ENCODE data around the gene OR1F1. TPM values are rescaled to one million over a fixed set of nuclear protein-coding genes. Genes with fewer than 3 reads are reported as not detected.

OR1F1 gene
- total and polyA plus RNA-seq, 9 of the 15 experiments (the other 6 are each of a cell fraction or from before 2014, with no cell fraction given) = 0.15 to 0.61 (median 0.35) TPM; not detected in 3

DNA sequence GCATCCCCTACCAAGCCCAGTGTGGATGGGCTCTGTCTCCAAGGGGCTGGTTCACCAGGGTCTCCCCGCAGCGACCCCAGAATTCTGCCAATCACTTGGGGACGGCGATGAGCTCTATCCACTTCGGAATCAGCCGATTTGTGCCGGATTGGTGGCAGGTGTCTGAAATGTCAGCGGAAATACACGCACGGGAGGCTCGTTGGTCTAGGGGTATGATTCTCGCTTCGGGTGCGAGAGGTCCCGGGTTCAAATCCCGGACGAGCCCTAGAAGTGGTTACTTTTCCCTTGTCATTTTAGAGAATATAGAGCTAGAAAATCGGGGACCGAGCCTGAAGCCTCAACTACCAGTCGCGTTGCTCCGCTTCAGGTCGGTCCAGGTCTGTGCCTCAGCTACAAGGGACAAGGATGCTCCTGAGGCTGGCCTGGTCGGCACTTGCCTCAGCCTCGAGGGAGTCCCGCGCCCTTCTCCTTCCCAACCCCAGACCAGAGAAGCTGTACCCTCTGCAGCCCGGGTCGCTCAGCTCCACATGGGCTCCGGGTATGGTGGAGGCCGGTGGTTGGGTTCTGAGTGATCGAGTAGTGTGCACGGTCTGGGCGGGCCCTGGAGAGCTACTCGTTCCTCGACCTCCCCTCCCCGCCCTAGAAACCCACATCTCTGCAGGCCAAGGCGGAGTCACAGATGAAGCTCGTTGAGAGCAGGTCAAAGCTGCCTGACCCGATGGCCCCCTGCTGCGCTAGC, 16.0 kb upstream of the OR1F1 start (continued):
- TF ChIP-seq ZZZ3 (IDR thresholded peaks at IDR 0.05) = no peak
- no peak for TF ChIP-seq SNRNP70 (optimal IDR thresholded peaks at IDR 0.05; ENCODE audit: low read depth, low read length)
- TF ChIP-seq SIN3A (IDR thresholded peaks at IDR 0.05; ENCODE audit: borderline replicate concordance in 2 of 2, control insufficient read depth in 1 of 2, low read depth in 2 of 2, low read length in 2 of 2) = no peak
- TF ChIP-seq EP300 (IDR thresholded peaks at IDR 0.05; ENCODE audit: low read length) = no peak
- TF ChIP-seq DMBX1 (CRISPR knock-in tag; IDR thresholded peaks at IDR 0.05; ENCODE audit: borderline replicate concordance) = no peak
- TF ChIP-seq MTF1 (CRISPR knock-in tag; IDR thresholded peaks at IDR 0.05; ENCODE audit: borderline replicate concordance) = no peak
- no peak for TF ChIP-seq LARP7 (IDR thresholded peaks at IDR 0.05)
- TF ChIP-seq L3MBTL2 (IDR thresholded peaks at IDR 0.05) = no peak
- TF ChIP-seq, protein P1, sequence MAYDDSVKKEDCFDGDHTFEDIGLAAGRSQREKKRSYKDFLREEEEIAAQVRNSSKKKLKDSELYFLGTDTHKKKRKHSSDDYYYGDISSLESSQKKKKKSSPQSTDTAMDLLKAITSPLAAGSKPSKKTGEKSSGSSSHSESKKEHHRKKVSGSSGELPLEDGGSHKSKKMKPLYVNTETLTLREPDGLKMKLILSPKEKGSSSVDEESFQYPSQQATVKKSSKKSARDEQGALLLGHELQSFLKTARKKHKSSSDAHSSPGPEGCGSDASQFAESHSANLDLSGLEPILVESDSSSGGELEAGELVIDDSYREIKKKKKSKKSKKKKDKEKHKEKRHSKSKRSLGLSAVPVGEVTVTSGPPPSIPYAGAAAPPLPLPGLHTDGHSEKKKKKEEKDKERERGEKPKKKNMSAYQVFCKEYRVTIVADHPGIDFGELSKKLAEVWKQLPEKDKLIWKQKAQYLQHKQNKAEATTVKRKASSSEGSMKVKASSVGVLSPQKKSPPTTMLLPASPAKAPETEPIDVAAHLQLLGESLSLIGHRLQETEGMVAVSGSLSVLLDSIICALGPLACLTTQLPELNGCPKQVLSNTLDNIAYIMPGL (CRISPR knock-in tag; IDR thresholded peaks at IDR 0.05) = no peak
- TF ChIP-seq, protein P2, sequence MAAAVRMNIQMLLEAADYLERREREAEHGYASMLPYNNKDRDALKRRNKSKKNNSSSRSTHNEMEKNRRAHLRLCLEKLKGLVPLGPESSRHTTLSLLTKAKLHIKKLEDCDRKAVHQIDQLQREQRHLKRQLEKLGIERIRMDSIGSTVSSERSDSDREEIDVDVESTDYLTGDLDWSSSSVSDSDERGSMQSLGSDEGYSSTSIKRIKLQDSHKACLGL (CRISPR knock-in tag; IDR thresholded peaks at IDR 0.05; ENCODE audit: borderline replicate concordance, poor library complexity, severe bottlenecking) = no peak
- TF ChIP-seq MXI1 (IDR thresholded peaks at IDR 0.05; ENCODE audit: low read depth, low read length) = no peak
- TF ChIP-seq NUFIP1 (IDR thresholded peaks at IDR 0.05; ENCODE audit: partially characterized antibody) = no peak
- no peak for TF ChIP-seq SIN3B (IDR thresholded peaks at IDR 0.05; ENCODE audit: low read depth)
- TF ChIP-seq TEAD4 (IDR thresholded peaks at IDR 0.05; ENCODE audit: low read length) = peak; percentile 45; the same call in 1 of the 2 replicates
- no peak for TF ChIP-seq TEAD4 (CRISPR knock-in tag; IDR thresholded peaks at IDR 0.05; ENCODE audit: borderline replicate concordance)
- no peak for TF ChIP-seq HNRNPK (IDR thresholded peaks at IDR 0.05; ENCODE audit: low read depth, low read length, poor library complexity, severe bottlenecking)
- no peak for TF ChIP-seq ASH1L (IDR thresholded peaks at IDR 0.05; ENCODE audit: borderline replicate concordance, low read depth, partially characterized antibody)
- no peak for TF ChIP-seq ATF2 (CRISPR knock-in tag; IDR thresholded peaks at IDR 0.05)
- TF ChIP-seq RAD21 (CRISPR knock-in tag; conservative IDR thresholded peaks at IDR 0.05 in 1 of 2, IDR thresholded peaks at IDR 0.05 in 1 of 2) = no peak
- no peak for TF ChIP-seq ETS2 (tag; IDR thresholded peaks at IDR 0.05; ENCODE audit: borderline replicate concordance, poor library complexity, severe bottlenecking)
- TF ChIP-seq ZNF384 (IDR thresholded peaks at IDR 0.05; ENCODE audit: low read depth, low read length) = no peak
- peak; percentile 80 for TF ChIP-seq POLR3A (IDR thresholded peaks at IDR 0.05; ENCODE audit: borderline replicate concordance, extremely low read depth, insufficient read depth, insufficient read length)
- TF ChIP-seq KHSRP (IDR thresholded peaks at IDR 0.05) = no peak
- no peak for TF ChIP-seq ZFP1 (CRISPR knock-in tag; IDR thresholded peaks at IDR 0.05)
- TF ChIP-seq RFX1 (IDR thresholded peaks at IDR 0.05) = no peak
- no peak for TF ChIP-seq POU5F1 (IDR thresholded peaks at IDR 0.05; ENCODE audit: borderline replicate concordance, low read depth, low read length, partially characterized antibody)
